ENCODE data around the gene TIGIT. TPM values are rescaled to one million over a fixed set of nuclear protein-coding genes. Genes with fewer than 3 reads are reported as not detected.

Gene TIGIT
- total and polyA plus RNA-seq, 10 of the 15 experiments (the other 5 are each of a cell fraction or from before 2014, with no cell fraction given) = 0.08 to 4.7 (median 0.94) TPM

GRCh38 chr3:114308377-114308776 is 14.5 kb downstream of the TIGIT start:
- Histone ChIP-seq H3K9me3 (replicated peaks; ENCODE audit: control insufficient read depth, insufficient read depth, low read length) (no peaks in the 10 kb centered on the region), H3K27ac (ENCODE audit: control insufficient read depth, insufficient read depth) (peak overlapping the region; percentile 57), H3K27me3 (replicated peaks in 1 of 2; ENCODE audit: control insufficient read depth in 2 of 2, insufficient read depth in 2 of 2, low read length in 1 of 2) (no peaks in the 10 kb centered on the region), H3K9ac (ENCODE audit: control insufficient read depth, insufficient read depth, low read length) (peak overlapping the region; percentile 41; the same call in 1 of the 2 replicates), H4K20me1 (ENCODE audit: control insufficient read depth, insufficient read depth) (no peaks in the 10 kb centered on the region), H3K4me3 (no peak overlapping the region), H2AFZ (ENCODE audit: control insufficient read depth, low read depth, low read length) (peak overlapping the region; percentile 74), H3K79me2 (ENCODE audit: control insufficient read depth, insufficient read depth, low read length) (no peaks in the 10 kb centered on the region), H3K4me2 (ENCODE audit: control insufficient read depth, insufficient read depth) (peak overlapping the region; percentile 14; the same call in 1 of the 2 replicates), H3K36me3 (ENCODE audit: control insufficient read depth in 2 of 2, insufficient read depth in 2 of 2, low read length in 1 of 2) (no peaks in the 10 kb centered on the region), H3K4me1 (ENCODE audit: control insufficient read depth, insufficient read depth, low read length) (peaks cover 32% of the 10 kb centered on the region)
- BruUV-seq (replicated peaks) = no TSS peak
- no peak for DNase-seq (ENCODE audit: low read depth, low spot score)
- no peak for FAIRE-seq
- ChIA-PET POLR2A (interaction anchor here (0.6 to 3.1 kb wide), 7 partner anchors 8 to 20 kb away, joined by 3 to 26 read pairs (median 4); no protein-coding TSS in a partner anchor), SMC1A (ENCODE audit: uncharacterized antibody, unreplicated experiment) (interaction anchor here (0.8 to 5.2 kb wide), 10 partner anchors 9 to 30 kb away, joined by 3 to 73 read pairs (median 9); partner anchors contain the start of gene TIGIT), RAD21 (ENCODE audit: unreplicated experiment) (interaction anchor here (1.4 to 3.1 kb wide), 6 partner anchors 13 to 94 kb away, joined by 6 to 35 read pairs (median 12); no protein-coding TSS in a partner anchor), CTCF (interaction anchor here (1.2 to 7.4 kb wide), 5 partner anchors 15 to 153 kb away, joined by 3 to 78 read pairs (median 8); partner anchors contain the start of gene TIGIT)
- 4% methylated on average over 2 of the region's 2 CpGs for WGBS (ENCODE audit: insufficient coverage, insufficient replicate concordance, low lambda C conversion rate, missing lambda C conversion rate)
- ATAC-seq = peak; percentile 50
- in situ Hi-C loops (cut with MboI) = no loop called here
- intact Hi-C loops (cut with micrococcal nuclease; ENCODE audit: unreplicated experiment) = no loop called here
- TF ChIP-seq SUPT20H (IDR thresholded peaks at IDR 0.05; ENCODE audit: borderline replicate concordance, control insufficient read depth, low read depth, low read length) (no peak), CHD4 (IDR thresholded peaks at IDR 0.05) (no peak), NKRF (conservative IDR thresholded peaks at IDR 0.05) (no peak), NR2C2 (IDR thresholded peaks at IDR 0.05; ENCODE audit: borderline replicate concordance, control insufficient read depth, insufficient read length, low read depth) (no peak), CUX1 (IDR thresholded peaks at IDR 0.05; ENCODE audit: insufficient replicate concordance, low read depth, low read length) (no peak), PML (IDR thresholded peaks at IDR 0.05; ENCODE audit: low read length) (no peak), IRF4 (IDR thresholded peaks at IDR 0.05; ENCODE audit: low read depth, low read length) (no peak), TAF1 (IDR thresholded peaks at IDR 0.05; ENCODE audit: borderline replicate concordance, low read depth, low read length) (no peak), YY1 (IDR thresholded peaks at IDR 0.05; ENCODE audit: low read depth, low read length) (no peak), BCL11A (IDR thresholded peaks at IDR 0.05; ENCODE audit: low read depth, low read length) (no peak), YBX1 (IDR thresholded peaks at IDR 0.05) (no peak)
- TF ChIP-seq, protein P1, sequence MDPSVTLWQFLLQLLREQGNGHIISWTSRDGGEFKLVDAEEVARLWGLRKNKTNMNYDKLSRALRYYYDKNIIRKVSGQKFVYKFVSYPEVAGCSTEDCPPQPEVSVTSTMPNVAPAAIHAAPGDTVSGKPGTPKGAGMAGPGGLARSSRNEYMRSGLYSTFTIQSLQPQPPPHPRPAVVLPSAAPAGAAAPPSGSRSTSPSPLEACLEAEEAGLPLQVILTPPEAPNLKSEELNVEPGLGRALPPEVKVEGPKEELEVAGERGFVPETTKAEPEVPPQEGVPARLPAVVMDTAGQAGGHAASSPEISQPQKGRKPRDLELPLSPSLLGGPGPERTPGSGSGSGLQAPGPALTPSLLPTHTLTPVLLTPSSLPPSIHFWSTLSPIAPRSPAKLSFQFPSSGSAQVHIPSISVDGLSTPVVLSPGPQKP (IDR thresholded peaks at IDR 0.05; ENCODE audit: low read depth, low read length) = no peak
- TF ChIP-seq, protein P2, sequence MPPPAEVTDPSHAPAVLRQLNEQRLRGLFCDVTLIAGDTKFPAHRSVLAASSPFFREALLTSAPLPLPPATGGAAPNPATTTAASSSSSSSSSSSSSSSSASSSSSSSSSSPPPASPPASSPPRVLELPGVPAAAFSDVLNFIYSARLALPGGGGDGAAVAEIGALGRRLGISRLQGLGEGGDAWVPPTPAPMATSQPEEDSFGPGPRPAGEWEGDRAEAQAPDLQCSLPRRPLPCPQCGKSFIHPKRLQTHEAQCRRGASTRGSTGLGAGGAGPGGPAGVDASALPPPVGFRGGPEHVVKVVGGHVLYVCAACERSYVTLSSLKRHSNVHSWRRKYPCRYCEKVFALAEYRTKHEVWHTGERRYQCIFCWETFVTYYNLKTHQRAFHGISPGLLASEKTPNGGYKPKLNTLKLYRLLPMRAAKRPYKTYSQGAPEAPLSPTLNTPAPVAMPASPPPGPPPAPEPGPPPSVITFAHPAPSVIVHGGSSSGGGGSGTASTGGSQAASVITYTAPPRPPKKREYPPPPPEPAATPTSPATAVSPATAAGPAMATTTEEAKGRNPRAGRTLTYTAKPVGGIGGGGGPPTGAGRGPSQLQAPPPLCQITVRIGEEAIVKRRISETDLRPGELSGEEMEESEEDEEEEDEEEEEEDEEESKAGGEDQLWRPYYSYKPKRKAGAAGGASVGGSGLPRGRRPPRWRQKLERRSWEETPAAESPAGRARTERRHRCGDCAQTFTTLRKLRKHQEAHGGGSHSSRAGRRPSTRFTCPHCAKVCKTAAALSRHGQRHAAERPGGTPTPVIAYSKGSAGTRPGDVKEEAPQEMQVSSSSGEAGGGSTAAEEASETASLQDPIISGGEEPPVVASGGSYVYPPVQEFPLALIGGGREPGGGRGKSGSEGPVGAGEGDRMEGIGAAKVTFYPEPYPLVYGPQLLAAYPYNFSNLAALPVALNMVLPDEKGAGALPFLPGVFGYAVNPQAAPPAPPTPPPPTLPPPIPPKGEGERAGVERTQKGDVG (CRISPR knock-in tag; IDR thresholded peaks at IDR 0.05) = no peak

All from GM12878 (cell line).